Measurements from ENCODE around the gene SUPT20HL2. TPM values are rescaled to one million over a fixed set of nuclear protein-coding genes. Genes with fewer than 3 reads are reported as not detected.

The SUPT20HL2 gene
- total and polyA plus RNA-seq, 2 of the 8 experiments (the other 6 are each of a cell fraction or from before 2014, with no cell fraction given) = not detected

DNA sequence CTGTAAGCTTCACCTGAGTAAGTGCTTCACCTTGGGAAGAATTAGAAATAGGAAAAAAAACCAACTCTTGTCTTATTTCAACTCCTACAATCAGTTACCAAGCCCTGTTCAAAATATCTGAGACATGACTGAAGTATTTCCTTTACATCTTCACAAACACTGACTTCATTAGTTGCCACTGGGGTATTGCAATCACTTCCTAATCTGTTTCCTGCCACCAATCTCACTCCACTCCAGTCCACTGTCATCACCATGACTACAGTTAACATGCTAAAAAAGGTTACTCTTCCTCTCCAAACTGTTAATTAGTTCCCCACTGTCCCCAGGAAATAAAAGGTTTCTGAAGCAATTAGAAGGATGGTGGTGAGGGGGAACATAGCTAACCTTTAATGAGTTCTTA, 43.2 kb upstream of the SUPT20HL2 start (continued):
- TF ChIP-seq, protein P1, sequence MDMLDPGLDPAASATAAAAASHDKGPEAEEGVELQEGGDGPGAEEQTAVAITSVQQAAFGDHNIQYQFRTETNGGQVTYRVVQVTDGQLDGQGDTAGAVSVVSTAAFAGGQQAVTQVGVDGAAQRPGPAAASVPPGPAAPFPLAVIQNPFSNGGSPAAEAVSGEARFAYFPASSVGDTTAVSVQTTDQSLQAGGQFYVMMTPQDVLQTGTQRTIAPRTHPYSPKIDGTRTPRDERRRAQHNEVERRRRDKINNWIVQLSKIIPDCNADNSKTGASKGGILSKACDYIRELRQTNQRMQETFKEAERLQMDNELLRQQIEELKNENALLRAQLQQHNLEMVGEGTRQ (IDR thresholded peaks at IDR 0.05; ENCODE audit: low read length) = no peak
- no peak for TF ChIP-seq CBX8 (IDR thresholded peaks at IDR 0.05; ENCODE audit: borderline replicate concordance, low read depth, low read length)
- TF ChIP-seq NANOG (IDR thresholded peaks at IDR 0.05; ENCODE audit: insufficient read depth, low read depth, low read length, poor library complexity, severe bottlenecking) = no peak
- TF ChIP-seq RFX5 (IDR thresholded peaks at IDR 0.05; ENCODE audit: borderline replicate concordance, low read depth, low read length) = no peak
- TF ChIP-seq EGR1 (IDR thresholded peaks at IDR 0.05; ENCODE audit: borderline replicate concordance, low read depth, low read length) = no peak
